ENCODE measurements around the gene DPPA5.
"Not testable (repeated sequence)": the region's sequence is repeated elsewhere in the genome, so short reads cannot be mapped to it uniquely, and the experiment has no call there.

Gene DPPA5

GRCh38 chr6:73314577-73315492, 39.2 kb downstream of the DPPA5 start:
- POLR2A ChIA-PET = no interaction called here
- no peak for TF ChIP-seq CTCF (IDR thresholded peaks at IDR 0.05; ENCODE audit: insufficient read depth, low read length, missing control alignments)
- no peak for DNase-seq (ENCODE audit: low read depth, low spot score)
- peak overlapping the region; percentile 33 for H3K4me3 ChIP-seq (ENCODE audit: low read depth, low read length)
- CTCF ChIA-PET = interaction anchor here (0.8 to 4.5 kb wide), 4 partner anchors 12 to 29 kb away, joined by 3 to 28 read pairs (median 4); no protein-coding TSS in a partner anchor

- H3K4me3 ChIP-seq (ENCODE audit: low read depth, low read length) = peak overlapping the region; percentile 81
- CTCF ChIA-PET; POLR2A ChIA-PET; DNase-seq (ENCODE audit: low read depth, low spot score): not testable (repeated sequence)
Measured at GRCh38 chr6:73310503-73310845, 43.6 kb downstream of the DPPA5 start.

DNA sequence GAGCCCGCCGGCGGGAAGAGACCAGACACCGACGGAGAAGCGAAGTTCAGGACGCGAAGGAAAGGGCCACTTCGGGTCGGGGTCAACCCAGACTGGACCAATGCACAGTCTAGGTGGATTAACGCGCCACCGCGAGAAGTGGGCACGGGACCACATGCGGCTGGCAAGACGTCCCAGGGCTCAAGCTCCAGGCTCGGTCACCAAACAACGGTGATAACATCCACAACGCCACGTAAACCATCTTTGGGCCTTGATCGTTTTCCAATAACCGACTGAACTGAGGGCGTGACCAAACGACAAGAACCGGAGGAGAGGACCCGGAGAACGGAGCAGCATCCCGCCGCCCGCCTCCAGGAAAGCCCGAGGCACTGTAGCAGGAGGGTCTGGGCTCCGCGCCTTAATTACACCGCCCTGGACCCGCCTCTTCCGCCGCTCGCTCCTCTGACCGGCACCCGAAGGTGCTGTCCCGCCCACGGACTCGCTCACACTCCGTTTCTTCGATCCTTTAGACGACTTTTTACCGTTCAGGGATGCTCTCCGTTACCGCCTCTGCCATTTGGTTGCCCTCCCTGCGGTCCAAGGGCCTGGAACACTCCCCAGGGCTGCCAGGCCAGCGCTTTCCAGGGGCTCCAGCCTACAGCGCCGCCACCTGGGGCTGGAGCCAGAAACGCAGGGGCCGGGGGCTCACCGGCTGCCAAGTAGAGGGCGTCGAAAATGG, 44.1 kb downstream of the DPPA5 start:
- ChIA-PET POLR2A (interaction anchor here (1.0 to 1.2 kb wide), 3 partner anchors 9 to 24 kb away, joined by 3 to 5 read pairs (median 5); no protein-coding TSS in a partner anchor), CTCF (interaction anchor here (1.0 to 7.8 kb wide), 5 partner anchors 11 to 693 kb away, joined by 3 to 49 read pairs (median 5); no protein-coding TSS in a partner anchor)
- peak overlapping the region; percentile 81 for H3K4me3 ChIP-seq (ENCODE audit: low read depth, low read length)
- TF ChIP-seq CTCF (IDR thresholded peaks at IDR 0.05; ENCODE audit: insufficient read depth, low read length, missing control alignments) = peak; percentile 70
- DNase-seq (ENCODE audit: low read depth, low spot score) = no peak

DNA sequence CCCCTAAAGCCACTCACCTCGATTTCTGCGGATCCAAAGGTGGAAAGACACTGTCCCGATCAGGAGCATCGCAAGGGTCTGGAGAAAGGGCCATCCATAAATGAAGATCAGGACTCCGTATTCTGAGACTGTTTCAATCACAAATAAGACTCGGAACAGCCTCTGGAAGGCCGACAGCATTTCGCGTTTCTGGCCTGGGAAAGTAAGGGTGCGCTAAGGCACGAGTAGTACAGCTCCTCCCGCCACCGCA, 44.6 kb downstream of the DPPA5 start:
- H3K4me3 ChIP-seq (ENCODE audit: low read depth, low read length) = peak overlapping the region; percentile 81
- no peak for TF ChIP-seq CTCF (IDR thresholded peaks at IDR 0.05; ENCODE audit: insufficient read depth, low read length, missing control alignments)
- CTCF ChIA-PET = interaction anchor here (0.9 to 7.8 kb wide), 6 partner anchors 10 to 693 kb away, joined by 3 to 49 read pairs (median 4); no protein-coding TSS in a partner anchor
- POLR2A ChIA-PET = interaction anchor here (1.0 to 1.2 kb wide), 3 partner anchors 9 to 24 kb away, joined by 3 to 5 read pairs (median 5); no protein-coding TSS in a partner anchor
- DNase-seq (ENCODE audit: low read depth, low spot score) = no peak

GRCh38 chr6:73308712-73309534, 45.2 kb downstream of the DPPA5 start:
- no peak for DNase-seq (ENCODE audit: low read depth, low spot score)
- H3K4me3 ChIP-seq (ENCODE audit: low read depth, low read length) = peak overlapping the region; percentile 81

GRCh38 chr6:73303773-73304172, 50.3 kb downstream of the DPPA5 start:
- DNase-seq (ENCODE audit: low read depth, low spot score); POLR2A ChIA-PET; H3K4me3 ChIP-seq (ENCODE audit: low read depth, low read length): not testable (repeated sequence)
- CTCF ChIA-PET = interaction anchor here (3.1 to 7.8 kb wide), 2 partner anchors 17 to 23 kb away, joined by 17 to 49 read pairs; no protein-coding TSS in a partner anchor

More at GRCh38 chr6:73308712-73309534, 45.2 kb downstream of the DPPA5 start:
- peak; percentile 19 for TF ChIP-seq CTCF (IDR thresholded peaks at IDR 0.05; ENCODE audit: insufficient read depth, low read length, missing control alignments)
- CTCF ChIA-PET = interaction anchor here (0.9 to 7.8 kb wide), 7 partner anchors 10 to 692 kb away, joined by 3 to 49 read pairs (median 4); no protein-coding TSS in a partner anchor
- POLR2A ChIA-PET = interaction anchor here (1.0 to 1.2 kb wide), 3 partner anchors 10 to 23 kb away, joined by 3 to 5 read pairs (median 5); no protein-coding TSS in a partner anchor
